ENCODE results near the gene MAGEA10.

- TF ChIP-seq POLR2A (IDR thresholded peaks at IDR 0.05), result no peak
- TF ChIP-seq EP300 (IDR thresholded peaks at IDR 0.05; ENCODE audit: low read depth), result no peak
- no peak for TF ChIP-seq CTCF (IDR thresholded peaks at IDR 0.05)
- no peak for TF ChIP-seq POLR2AphosphoS5 (IDR thresholded peaks at IDR 0.05)
Observed at GRCh38 chrX:152157042-152157441, 18.7 kb upstream of the MAGEA10 start.

All from transverse colon (tissue), 4 donors.